ENCODE data around the gene DTX3L.

Gene DTX3L

DNA sequence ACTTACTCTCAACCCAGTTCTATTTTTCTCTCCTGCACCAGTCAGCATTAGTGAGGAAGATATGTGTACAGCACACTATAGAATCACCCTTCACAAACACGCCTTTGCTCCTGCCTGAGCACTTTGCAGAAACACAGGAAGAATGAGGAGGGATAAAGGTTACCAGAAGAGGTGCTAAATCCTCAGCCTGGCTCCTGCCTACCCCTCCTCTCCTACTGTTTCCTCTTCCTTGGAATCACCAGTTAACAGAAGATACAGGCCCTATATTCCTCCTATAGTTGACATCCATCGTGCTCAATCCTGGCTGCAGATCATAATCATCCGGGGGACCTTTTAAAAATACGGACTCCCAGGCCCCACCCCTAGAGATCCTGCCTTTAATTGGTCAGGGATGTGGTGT lies 42.2 kb downstream of the DTX3L start:
- DNase-seq (ENCODE audit: low spot score): no peak

DNA sequence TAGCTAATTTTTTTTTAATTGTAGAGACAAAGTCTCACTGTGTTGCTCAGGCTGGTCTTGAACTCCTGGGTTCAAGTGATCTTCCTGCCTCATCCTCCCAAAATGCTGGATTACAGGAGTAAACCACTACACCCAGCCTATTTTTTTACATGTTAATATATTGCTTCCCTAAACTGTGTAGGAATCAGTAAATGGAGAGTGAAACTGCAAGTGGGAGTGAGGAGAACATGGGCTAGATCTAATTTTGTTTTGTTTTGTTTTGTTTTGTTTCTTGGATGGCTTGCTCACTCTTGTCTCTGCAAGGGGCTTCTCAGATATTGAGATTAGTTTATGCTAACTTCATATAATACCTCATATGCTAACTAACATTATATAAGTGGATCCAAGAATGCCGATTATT lies 44.8 kb downstream of the DTX3L start:
- DNase-seq (ENCODE audit: low spot score): no peak

DNA sequence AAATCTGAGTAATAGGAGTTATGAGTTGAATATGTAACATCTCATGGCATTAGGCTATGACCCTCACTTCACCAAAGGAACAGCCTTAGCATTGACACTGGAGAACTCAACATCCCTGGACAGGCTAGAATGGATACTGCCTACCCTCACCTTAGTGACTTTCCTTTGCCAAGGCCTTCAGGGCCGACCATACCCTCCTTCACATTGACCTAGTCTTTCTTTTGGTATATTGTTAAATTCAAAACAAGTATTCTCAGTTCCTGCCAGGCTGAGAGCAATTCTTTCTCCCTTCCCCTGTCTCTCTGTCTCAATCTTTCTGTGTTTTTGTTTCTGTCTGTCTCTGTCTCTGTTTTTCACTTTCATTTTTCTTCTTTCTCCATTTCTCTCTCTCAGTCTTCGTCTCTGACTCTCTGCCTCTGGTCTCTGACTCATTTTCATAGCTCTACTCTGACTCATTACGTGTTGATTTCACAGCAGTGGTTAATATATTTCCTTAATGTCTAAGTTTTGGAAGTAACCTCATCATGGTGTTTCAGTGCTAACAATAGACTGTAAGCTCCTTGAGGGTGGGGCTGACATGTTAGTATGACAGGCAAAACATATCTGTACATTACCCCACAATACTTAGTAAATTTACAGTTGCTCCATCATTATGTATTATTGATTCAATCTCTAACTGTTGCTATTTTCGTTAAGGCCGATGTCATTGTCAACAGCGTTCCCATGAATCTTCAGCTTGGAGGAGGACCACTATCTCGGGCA lies 45.8 kb downstream of the DTX3L start:
- DNase-seq (ENCODE audit: low spot score): peak; percentile 65

DNA sequence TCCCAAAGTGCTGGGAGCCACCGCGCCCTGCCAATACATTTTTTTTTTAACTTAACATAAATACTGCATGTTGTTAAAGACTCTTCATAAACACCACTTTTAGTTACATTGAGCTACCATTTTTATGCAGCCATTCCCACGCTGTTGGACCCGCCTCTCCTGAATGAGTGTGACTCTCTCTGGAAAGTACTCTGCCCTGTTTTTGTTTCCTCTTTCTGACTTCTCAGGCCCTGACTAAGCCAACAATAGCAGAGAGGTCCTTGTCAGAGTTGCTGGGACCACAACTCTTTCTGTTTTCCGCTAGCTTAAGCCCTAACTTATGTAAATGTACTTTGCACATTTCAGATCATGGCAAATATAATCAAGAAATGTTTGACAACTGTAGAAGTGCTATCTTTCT lies 48.6 kb downstream of the DTX3L start:
- DNase-seq (ENCODE audit: low spot score): no peak

DNA sequence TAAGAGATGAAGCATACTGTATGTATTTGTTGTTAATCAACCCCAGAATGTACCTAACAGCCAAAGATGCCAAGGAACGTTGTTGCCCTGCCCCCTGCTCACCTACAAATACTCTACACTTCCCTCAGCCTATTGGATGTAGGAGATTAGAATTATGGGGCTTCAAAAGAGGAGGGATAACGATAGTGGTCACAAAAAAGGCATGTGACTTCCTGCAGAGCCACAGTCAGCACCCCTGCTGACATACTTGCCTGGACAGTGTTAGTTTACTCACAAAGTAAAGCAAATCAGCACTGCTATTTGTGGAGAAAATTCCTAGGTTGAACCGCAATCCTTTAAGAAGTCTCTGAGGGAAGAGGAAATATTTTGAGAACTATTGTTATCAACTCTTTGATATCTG lies 51.2 kb downstream of the DTX3L start:
- no peak for DNase-seq (ENCODE audit: low spot score)

DNA sequence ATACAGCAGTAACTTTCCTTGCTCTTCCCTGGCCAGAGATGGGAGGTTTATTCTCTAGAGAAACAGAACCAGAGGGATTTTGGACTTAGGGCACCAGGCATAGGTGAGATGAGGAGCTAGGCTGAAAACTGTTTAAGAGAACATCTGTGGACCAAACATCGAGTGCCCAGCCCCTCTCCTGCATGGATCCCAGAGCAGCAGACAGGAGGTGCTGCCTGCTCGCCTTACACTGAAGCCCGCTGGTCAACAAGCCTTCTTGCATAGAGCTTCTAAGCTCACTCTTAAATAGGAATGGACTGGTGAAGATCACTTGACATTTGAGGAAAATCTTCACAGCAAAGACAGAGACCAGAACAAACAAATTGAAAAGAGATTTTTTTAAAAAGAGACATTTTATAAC lies 54.5 kb downstream of the DTX3L start:
- DNase-seq (ENCODE audit: low spot score): no peak

DNA sequence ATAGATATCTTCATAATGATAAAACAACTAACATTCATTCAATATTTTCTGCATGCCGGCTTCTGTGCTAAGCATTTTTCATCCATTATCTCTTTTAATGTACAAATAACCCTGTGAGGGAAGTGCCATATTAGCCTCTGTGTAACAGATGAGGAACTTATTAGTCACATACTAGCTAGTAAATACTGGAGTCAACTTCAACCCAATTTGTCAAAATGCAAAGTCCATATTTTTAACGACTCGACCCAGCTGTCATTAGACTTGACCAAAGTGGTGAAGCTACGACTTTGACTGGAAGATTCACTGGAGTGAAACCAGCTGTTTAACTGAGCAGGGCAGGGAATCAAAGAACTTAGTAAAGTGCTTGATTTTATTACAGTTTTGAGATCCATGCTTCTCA lies 54.9 kb downstream of the DTX3L start:
- DNase-seq (ENCODE audit: low spot score): no peak

DNA sequence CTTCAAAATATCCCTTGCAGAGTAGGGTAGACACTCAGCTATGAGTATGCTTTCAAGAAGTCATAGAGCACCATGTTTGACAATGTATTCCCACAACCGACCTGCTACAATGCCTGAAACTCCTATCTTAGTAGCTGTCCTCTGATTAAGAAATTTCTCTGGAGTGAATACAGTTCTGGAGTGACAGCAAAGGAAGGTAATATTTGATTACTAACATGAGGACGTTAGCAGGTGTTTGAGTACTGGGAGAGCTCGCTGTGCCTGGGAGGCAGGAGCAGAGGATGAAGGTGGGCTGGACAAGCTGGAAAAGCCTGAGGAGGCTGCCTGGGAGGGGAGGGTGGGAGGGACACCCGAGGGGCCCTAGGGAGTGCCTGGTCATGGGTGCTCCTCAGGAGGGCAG lies 56.3 kb downstream of the DTX3L start:
- DNase-seq (ENCODE audit: low spot score): no peak

DNA sequence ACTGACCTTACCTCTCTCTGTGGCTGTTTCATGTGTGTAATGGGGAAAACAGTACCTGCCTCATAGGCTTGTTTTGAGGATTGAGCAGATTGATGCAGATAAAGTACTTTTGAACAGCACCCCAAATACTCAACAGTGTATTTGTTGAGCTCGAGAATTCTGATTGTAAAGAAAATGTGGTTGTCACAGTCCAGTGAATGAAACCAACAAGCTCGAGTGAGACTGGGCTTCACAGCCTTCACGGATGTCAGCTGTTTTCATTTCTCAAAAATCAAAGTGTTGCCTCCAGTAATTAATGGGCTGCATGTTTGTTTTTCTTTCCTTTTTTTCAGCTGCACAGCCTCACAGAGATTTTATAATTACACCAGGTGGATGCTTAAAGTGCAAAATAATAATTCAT lies 57.0 kb downstream of the DTX3L start:
- DNase-seq (ENCODE audit: low spot score): no peak

DNA sequence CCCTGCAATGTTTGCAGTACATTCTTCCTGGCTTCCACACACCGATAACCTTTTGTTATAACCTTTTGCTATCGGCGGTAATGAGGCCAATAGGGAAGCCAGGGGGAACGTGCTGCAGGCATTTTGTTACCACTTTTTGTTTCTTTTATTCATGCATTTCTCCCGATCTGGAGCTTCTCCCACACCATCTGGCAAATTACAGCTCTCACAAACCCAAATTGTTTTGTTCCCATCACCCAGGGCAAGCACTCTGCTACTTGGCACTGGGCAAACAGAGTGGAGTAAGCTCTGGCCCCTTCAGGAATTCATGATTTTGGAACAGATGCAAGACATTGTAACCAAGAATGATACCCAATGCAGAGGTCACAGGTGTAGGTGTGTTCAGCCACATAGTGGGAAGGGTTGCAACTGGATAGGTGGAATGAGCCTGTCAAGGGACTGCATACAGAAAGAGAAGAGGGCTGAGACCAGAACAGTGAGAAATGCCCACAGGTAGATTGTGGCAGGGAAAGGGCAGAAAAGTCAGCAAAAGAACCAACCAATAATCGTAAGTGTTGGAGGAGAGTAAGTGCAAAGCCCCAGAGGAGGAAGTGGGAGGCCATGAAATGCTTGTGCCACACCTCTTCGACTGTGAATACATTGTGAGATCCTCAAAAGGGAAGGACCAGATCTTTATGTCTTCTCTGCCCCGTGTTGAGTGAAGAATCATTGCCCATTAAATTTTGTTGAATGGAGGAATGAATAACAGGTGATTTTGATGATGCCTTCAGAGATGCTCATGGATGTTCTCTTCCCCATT lies 59.1 kb downstream of the DTX3L start:
- no peak for DNase-seq (ENCODE audit: low spot score)

All from hepatic stellate cell (primary cell).